TTC549 (cell line): Measurements from ENCODE around the gene ADRA2B.
"Not testable (repeated sequence)": the region's sequence is repeated elsewhere in the genome, so short reads cannot be mapped to it uniquely, and the experiment has no call there.

Experiments
- FAIRE-seq: peaks from 2 replicates; lab custom pipeline; 2012; peaks lifted over from hg19 to GRCh38; lab: Jason Lieb, UNC

The ADRA2B gene

GRCh38 chr2:96150007-96150640 lies 33.8 kb upstream of the ADRA2B start:
- FAIRE-seq = no peak

GRCh38 chr2:96148410-96149217 lies 32.2 kb upstream of the ADRA2B start:
- no peak for FAIRE-seq

- FAIRE-seq = no peak
These were observed 31.3 kb upstream of the ADRA2B start for GRCh38 chr2:96147593-96148201.

- FAIRE-seq = no peak
These were observed 30.7 kb upstream of the ADRA2B start for GRCh38 chr2:96146881-96147592.

GRCh38 chr2:96146153-96146880 lies 29.9 kb upstream of the ADRA2B start:
- FAIRE-seq = no peak

- no peak for FAIRE-seq
These were observed 29.4 kb upstream of the ADRA2B start for GRCh38 chr2:96145848-96146152.

- FAIRE-seq = no peak
These were observed 28.9 kb upstream of the ADRA2B start, which contains the start of gene DUSP2 for GRCh38 chr2:96145036-96145847. Gene DUSP2 (minus strand): TSS chr2:96145440. CDS start chr2:96145354, 86 bp downstream.

GRCh38 chr2:96144481-96145035 lies 28.2 kb upstream of the ADRA2B start:
- FAIRE-seq = no peak

- FAIRE-seq = no peak
These were observed 27.6 kb upstream of the ADRA2B start for GRCh38 chr2:96143848-96144480.

- FAIRE-seq = no peak
These were observed 27.0 kb upstream of the ADRA2B start for GRCh38 chr2:96143231-96143847.

- FAIRE-seq = no peak
These were observed 26.1 kb upstream of the ADRA2B start for GRCh38 chr2:96142217-96143113.

- FAIRE-seq = not testable (repeated sequence)
These were observed 25.2 kb upstream of the ADRA2B start for GRCh38 chr2:96141624-96141967.

GRCh38 chr2:96140941-96141623 lies 24.7 kb upstream of the ADRA2B start:
- FAIRE-seq = no peak

- no peak for FAIRE-seq
These were observed 22.9 kb upstream of the ADRA2B start for GRCh38 chr2:96139181-96139758.

- FAIRE-seq = no peak
These were observed 22.1 kb upstream of the ADRA2B start, which contains the start of gene ASTL for GRCh38 chr2:96138179-96139145. Gene ASTL (minus strand): TSS chr2:96138502. CDS start chr2:96138436, 66 bp downstream.

GRCh38 chr2:96137321-96138178 lies 21.2 kb upstream of the ADRA2B start:
- no peak for FAIRE-seq
